Left lung (tissue), 10 donors: Measurements from ENCODE around the gene NCOA7. TPM values are rescaled to one million over a fixed set of nuclear protein-coding genes. Genes with fewer than 3 reads are reported as not detected.

Experiments
- ATAC-seq: fragments of 200-7000 bp; cut with Tn5 transposase; one replicate; pipeline ENCODE4 v1.9.1; 2020; ENCODE audit warnings: moderate library complexity
- DNase-seq, 4 donors: peaks; one replicate each; pipeline ENCODE4 v3.0.0-alpha.2; 2013 to 2020
- H3K27ac ChIP-seq, 2 donors: fragments of 200-600 bp; sonication (generic) in 1 of 2; one replicate each; pipeline versions ENCODE4 v1.5.0 to v1.8.0; 2020 to 2021
- H3K27me3 ChIP-seq, 2 donors: fragments of 200-600 bp; sonication (generic) in 1 of 2; one replicate each; pipeline versions ENCODE4 v1.5.0 to v1.8.0; 2020 to 2021
- H3K36me3 ChIP-seq, 2 donors: fragments of 200-600 bp; sonication (generic) in 1 of 2; one replicate each; pipeline versions ENCODE4 v1.5.0 to v1.8.0; 2020 to 2021
- H3K4me1 ChIP-seq, 2 donors: fragments of 200-600 bp; one replicate each; pipeline ENCODE4 v1.8.0; 2021
- H3K4me3 ChIP-seq, 2 donors: fragments of 200-600 bp; sonication (generic) in 1 of 2; one replicate each; pipeline versions ENCODE4 v1.5.0 to v1.8.0; 2020 to 2021; ENCODE audit warnings: mild to moderate bottlenecking in 1 of 2
- H3K9me3 ChIP-seq, 2 donors: fragments of 200-600 bp; sonication (generic) in 1 of 2; one replicate each; pipeline versions ENCODE4 v1.5.0 to v1.8.0; 2020 to 2021
- intact Hi-C, 2 donors: fragments of 100-400 bp; cut with DNase I; formaldehyde crosslinking; loops; one replicate each; pipeline versions ENCODE4 v1.11.2 to v1.14.2; 2022
- polyA plus RNA-seq, 6 donors: library from polyadenylated mRNA; unstranded; fragments of 120-200 nt; gene quantifications; one replicate each; pipeline ENCODE4 v1.2.1, GENCODE V29; 2013; ENCODE audit not compliant: insufficient read length in 6 of 6
- total RNA-seq, 2 donors: library from RNA; stranded (reverse); fragmentation: NEBNext Ultra II Directional; extraction: Animal tissue kit (Norgen Biotek cat#: 25700); gene quantifications; one replicate each; pipeline ENCODE4 v1.2.1, GENCODE V29; 2021
- TF ChIP-seq, protein P1 (sequence below), 2 donors: fragments of 200-600 bp; sonication (generic) in 1 of 2; IDR thresholded peaks; one replicate each; pipeline versions ENCODE4 v1.5.0 to v1.8.0; 2021; ENCODE audit warnings: antibody characterized with exemption in 2 of 2
- donor health status: DM: no; HTN: yes; CAD: no.
- donor health status: DM: no; HTN: no; CAD: no.

The NCOA7 gene
- total and polyA plus RNA-seq, 8 donors, result 16.1 to 94.3 (median 18.3) TPM

DNA sequence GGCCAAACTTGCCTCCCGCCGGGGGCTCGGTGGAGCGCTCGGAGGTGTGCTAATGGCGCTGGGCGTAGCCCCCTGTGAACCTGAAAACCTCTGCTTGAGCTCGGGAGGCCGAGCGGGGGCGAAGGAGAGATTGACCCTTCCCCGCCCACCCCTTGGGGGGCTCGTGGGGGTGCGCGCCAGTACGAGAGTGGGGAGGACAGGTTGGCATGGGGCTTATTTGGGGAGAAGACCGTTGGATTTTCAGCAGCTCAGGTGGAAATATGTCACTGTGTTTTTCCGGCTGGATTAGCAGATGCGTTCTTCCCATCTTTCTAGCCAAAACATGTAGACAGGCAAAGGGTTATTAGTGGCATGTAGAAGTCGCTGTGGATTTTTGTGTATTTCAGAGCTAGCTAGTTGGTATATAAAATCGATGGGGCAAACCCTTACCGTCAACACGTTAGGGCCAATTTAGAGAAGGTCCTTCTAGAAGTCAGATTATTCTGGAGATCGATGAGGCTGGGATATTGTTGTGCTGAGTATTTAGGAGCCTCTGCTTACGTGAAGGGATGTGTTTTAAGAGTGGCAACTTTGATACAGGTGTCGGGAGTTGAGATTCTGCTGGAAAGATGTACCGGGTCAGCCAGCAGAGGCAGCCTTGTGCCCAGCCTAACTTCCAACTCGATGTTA, 525 bp downstream of the NCOA7 start:
- peak overlapping the region; percentile 90 to 92 for H3K4me3 ChIP-seq
- intact Hi-C loops, result no loop called here
- no peaks in the 10 kb centered on the region for H3K36me3 ChIP-seq
- DNase-seq, result peak in 3 of 4 donors; percentile 35 to 59 (median 58)
- H3K4me1 ChIP-seq, result peaks cover 17 to 47% of the 10 kb centered on the region in 2 donors
- peak overlapping the region; percentile 93 to 98 for H3K27ac ChIP-seq
- H3K9me3 ChIP-seq, result no peaks in the 10 kb centered on the region
- TF ChIP-seq, protein P1, sequence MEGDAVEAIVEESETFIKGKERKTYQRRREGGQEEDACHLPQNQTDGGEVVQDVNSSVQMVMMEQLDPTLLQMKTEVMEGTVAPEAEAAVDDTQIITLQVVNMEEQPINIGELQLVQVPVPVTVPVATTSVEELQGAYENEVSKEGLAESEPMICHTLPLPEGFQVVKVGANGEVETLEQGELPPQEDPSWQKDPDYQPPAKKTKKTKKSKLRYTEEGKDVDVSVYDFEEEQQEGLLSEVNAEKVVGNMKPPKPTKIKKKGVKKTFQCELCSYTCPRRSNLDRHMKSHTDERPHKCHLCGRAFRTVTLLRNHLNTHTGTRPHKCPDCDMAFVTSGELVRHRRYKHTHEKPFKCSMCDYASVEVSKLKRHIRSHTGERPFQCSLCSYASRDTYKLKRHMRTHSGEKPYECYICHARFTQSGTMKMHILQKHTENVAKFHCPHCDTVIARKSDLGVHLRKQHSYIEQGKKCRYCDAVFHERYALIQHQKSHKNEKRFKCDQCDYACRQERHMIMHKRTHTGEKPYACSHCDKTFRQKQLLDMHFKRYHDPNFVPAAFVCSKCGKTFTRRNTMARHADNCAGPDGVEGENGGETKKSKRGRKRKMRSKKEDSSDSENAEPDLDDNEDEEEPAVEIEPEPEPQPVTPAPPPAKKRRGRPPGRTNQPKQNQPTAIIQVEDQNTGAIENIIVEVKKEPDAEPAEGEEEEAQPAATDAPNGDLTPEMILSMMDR (IDR thresholded peaks at IDR 0.05), result peak in 1 of 2 donors; percentile 31
- peak; percentile 62 for ATAC-seq
- no peaks in the 10 kb centered on the region for H3K27me3 ChIP-seq

DNA sequence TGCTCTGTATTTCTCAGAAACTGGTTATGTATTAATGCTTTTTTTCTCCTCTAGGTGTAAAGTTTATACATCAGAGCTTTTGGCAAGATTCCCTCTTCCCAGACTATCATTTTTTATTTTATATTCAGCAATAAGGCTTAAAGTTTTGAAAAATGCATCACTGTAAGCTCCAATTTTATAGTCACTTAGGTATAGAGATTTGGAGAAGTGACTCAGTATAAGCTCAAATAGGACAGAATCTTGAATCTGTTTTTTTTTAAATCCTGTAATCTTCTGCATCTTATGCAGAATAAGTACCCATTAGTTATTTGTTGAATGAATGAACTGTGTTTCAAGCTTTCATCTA, 1.0 kb downstream of the NCOA7 start:
- no peaks in the 10 kb centered on the region for H3K27me3 ChIP-seq
- no peaks in the 10 kb centered on the region for H3K9me3 ChIP-seq
- TF ChIP-seq, protein P1 (IDR thresholded peaks at IDR 0.05), result peak in 1 of 2 donors; percentile 16
- H3K36me3 ChIP-seq, result no peaks in the 10 kb centered on the region
- intact Hi-C loops, result no loop called here
- no peak for ATAC-seq
- H3K27ac ChIP-seq, result peak overlapping the region in 1 of 2 donors; percentile 98
- H3K4me1 ChIP-seq, result peaks cover 17 to 47% of the 10 kb centered on the region in 2 donors
- no peak for DNase-seq
- H3K4me3 ChIP-seq, result peak overlapping the region; percentile 90 to 92

DNA sequence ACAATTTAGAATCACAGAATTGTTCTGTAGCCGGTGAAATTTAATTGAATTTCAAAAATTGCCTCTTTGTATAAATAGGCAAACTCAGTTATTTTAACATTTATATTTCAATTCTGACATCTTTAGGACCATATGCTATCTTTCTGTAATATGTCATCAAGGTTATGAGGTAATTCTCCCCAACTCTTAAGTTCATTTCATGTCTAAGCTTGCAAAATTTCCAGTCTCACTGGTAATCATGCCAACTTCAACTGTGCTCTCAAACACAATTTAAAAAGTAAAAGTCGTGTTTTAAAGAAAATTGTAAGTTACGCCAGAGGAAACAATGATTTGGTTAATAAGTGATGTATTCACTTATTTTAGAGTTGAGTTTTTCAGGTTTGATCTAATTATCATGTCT, 1.4 kb downstream of the NCOA7 start:
- TF ChIP-seq, protein P1 (IDR thresholded peaks at IDR 0.05), result no peak
- Histone ChIP-seq H3K4me1 (peaks cover 17 to 47% of the 10 kb centered on the region in 2 donors), H3K9me3 (no peaks in the 10 kb centered on the region), H3K27ac (peak overlapping the region; percentile 1 to 98), H3K36me3 (no peaks in the 10 kb centered on the region), H3K4me3 (peak overlapping the region; percentile 90 to 92), H3K27me3 (no peaks in the 10 kb centered on the region)
- no peak for ATAC-seq
- DNase-seq, result no peak
- intact Hi-C loops, result no loop called here

DNA sequence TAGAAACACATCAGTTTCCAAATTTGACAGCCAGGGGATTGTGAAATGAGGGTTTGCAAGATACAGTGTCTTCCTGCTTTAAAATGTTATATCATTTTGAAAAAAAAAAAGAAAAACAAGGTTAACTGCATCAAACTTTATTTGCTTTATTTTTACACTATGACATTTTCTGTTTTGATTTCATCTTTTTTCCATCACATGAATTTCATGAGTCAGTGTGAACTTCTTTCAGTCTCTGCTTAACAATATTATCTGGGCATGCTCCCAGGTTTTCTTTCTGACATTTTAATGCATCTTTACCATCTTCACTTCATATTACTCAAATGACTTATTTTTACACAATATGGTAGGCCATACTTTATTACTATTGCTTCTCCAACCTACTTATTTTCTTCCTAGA, 1.9 kb downstream of the NCOA7 start:
- intact Hi-C loops, result no loop called here
- Histone ChIP-seq H3K4me3 (peak overlapping the region in 1 of 2 donors; percentile 90), H3K27ac (peak overlapping the region; percentile 1 to 98), H3K27me3 (no peaks in the 10 kb centered on the region), H3K9me3 (no peaks in the 10 kb centered on the region), H3K4me1 (peaks cover 17 to 49% of the 10 kb centered on the region in 2 donors), H3K36me3 (no peaks in the 10 kb centered on the region)
- TF ChIP-seq, protein P1 (IDR thresholded peaks at IDR 0.05), result no peak
- DNase-seq (no peak), ATAC-seq (no peak)

DNA sequence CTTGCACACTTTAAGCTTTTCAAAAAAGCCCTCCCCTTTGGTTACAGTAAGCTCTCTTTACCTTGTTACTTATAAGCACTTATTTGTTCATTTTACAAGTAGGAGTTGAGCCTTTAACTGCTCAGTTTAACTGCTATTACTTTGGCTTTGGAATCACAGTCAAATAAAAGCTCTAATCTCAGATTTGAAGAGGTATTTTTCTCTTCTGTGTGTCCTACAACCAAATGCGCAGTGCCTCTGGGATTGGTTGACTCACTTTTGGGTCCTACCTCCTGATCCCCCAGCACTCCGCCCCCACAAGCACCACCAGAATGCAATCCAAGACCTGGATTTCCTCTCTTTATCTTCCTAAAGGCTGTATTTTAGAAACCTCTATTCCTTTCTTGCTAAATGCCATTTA, 2.5 kb downstream of the NCOA7 start:
- Histone ChIP-seq H3K9me3 (no peaks in the 10 kb centered on the region), H3K36me3 (no peaks in the 10 kb centered on the region), H3K4me3 (no peak overlapping the region), H3K4me1 (peaks cover 17 to 51% of the 10 kb centered on the region in 2 donors), H3K27me3 (no peaks in the 10 kb centered on the region), H3K27ac (peak overlapping the region; percentile 15 to 98)
- intact Hi-C loops, result no loop called here
- DNase-seq (no peak), ATAC-seq (no peak)
- TF ChIP-seq, protein P1 (IDR thresholded peaks at IDR 0.05), result no peak
